Hepatocyte (in vitro differentiated cells): ENCODE measurements around the gene CRABP1.

ENCODE experiments used
- EZH2phosphoT487 ChIP-seq: fragments of 200-600 bp; sonication (generic); IDR thresholded peaks from one replicate; pipeline ENCODE4 v1.6.1; 2018; ENCODE audit warnings: antibody characterized with exemption, mild to moderate bottlenecking, low read depth, moderate library complexity; ENCODE audit not compliant: unreplicated experiment, severe bottlenecking
- TF ChIP-seq, protein P1 (sequence below): fragments of 200-600 bp; sonication (generic); IDR thresholded peaks from 2 replicates; pipeline ENCODE4 v1.5.1; 2016; ENCODE audit warnings: antibody characterized with exemption, mild to moderate bottlenecking; ENCODE audit not compliant: poor library complexity

- no peak for TF ChIP-seq EZH2phosphoT487
- TF ChIP-seq, protein P1, sequence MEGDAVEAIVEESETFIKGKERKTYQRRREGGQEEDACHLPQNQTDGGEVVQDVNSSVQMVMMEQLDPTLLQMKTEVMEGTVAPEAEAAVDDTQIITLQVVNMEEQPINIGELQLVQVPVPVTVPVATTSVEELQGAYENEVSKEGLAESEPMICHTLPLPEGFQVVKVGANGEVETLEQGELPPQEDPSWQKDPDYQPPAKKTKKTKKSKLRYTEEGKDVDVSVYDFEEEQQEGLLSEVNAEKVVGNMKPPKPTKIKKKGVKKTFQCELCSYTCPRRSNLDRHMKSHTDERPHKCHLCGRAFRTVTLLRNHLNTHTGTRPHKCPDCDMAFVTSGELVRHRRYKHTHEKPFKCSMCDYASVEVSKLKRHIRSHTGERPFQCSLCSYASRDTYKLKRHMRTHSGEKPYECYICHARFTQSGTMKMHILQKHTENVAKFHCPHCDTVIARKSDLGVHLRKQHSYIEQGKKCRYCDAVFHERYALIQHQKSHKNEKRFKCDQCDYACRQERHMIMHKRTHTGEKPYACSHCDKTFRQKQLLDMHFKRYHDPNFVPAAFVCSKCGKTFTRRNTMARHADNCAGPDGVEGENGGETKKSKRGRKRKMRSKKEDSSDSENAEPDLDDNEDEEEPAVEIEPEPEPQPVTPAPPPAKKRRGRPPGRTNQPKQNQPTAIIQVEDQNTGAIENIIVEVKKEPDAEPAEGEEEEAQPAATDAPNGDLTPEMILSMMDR: no peak
Measured at GRCh38 chr15:78327466-78327865, 12.7 kb upstream of the CRABP1 start.
